CD4-positive, alpha-beta T cell treated with Interferon alpha-2 for 1 hour (primary cell): ENCODE results near the gene GCLC.
"Not testable (repeated sequence)": the region's sequence is repeated elsewhere in the genome, so short reads cannot be mapped to it uniquely, and the experiment has no call there.

Experiments used
- DNase-seq, 2 donors: peaks; one replicate each; pipeline ENCODE4 v3.0.0-alpha.2; 2020 to 2022

The GCLC gene

GRCh38 chr6:53544470-53545308 lies at the start of gene GCLC:
TSS of gene GCLC (minus strand) at chr6:53545101. CDS start at chr6:53544645, 456 bp downstream.
- DNase-seq = peak; percentile 90 to 92

GRCh38 chr6:53594596-53594995 lies 49.7 kb upstream of the GCLC start:
- no peak for DNase-seq

GRCh38 chr6:53593001-53593488 lies 48.1 kb upstream of the GCLC start:
- no peak for DNase-seq

- no peak for DNase-seq
Observed at GRCh38 chr6:53591873-53592272, 47.0 kb upstream of the GCLC start.

GRCh38 chr6:53588816-53589509 lies 44.1 kb upstream of the GCLC start:
- no peak for DNase-seq

- DNase-seq = no peak
Observed at GRCh38 chr6:53587291-53587690, 42.4 kb upstream of the GCLC start.

GRCh38 chr6:53585208-53585900 lies 40.5 kb upstream of the GCLC start:
- DNase-seq = no peak

GRCh38 chr6:53584726-53585125 lies 39.8 kb upstream of the GCLC start:
- no peak for DNase-seq

GRCh38 chr6:53583451-53583850 lies 38.5 kb upstream of the GCLC start:
- no peak for DNase-seq

- no peak for DNase-seq
Observed at GRCh38 chr6:53582963-53583362, 38.1 kb upstream of the GCLC start.

GRCh38 chr6:53581856-53582255 lies 37.0 kb upstream of the GCLC start:
- DNase-seq = no peak

GRCh38 chr6:53581173-53581773 lies 36.4 kb upstream of the GCLC start:
- no peak for DNase-seq

- DNase-seq = no peak
Observed at GRCh38 chr6:53579338-53579737, 34.4 kb upstream of the GCLC start.

- no peak for DNase-seq
Observed at GRCh38 chr6:53578371-53578770, 33.5 kb upstream of the GCLC start.

GRCh38 chr6:53573299-53573698 lies 28.4 kb upstream of the GCLC start:
- no peak for DNase-seq

- DNase-seq = not testable (repeated sequence)
Observed at GRCh38 chr6:53572379-53572778, 27.5 kb upstream of the GCLC start.

GRCh38 chr6:53568776-53569616 lies 24.1 kb upstream of the GCLC start:
- no peak for DNase-seq

- DNase-seq = no peak
Observed at GRCh38 chr6:53567701-53568100, 22.8 kb upstream of the GCLC start.

- DNase-seq = no peak
Observed at GRCh38 chr6:53566755-53567154, 21.9 kb upstream of the GCLC start.

- no peak for DNase-seq
Observed at GRCh38 chr6:53565886-53566285, 21.0 kb upstream of the GCLC start.

GRCh38 chr6:53564401-53565065 lies 19.6 kb upstream of the GCLC start:
- no peak for DNase-seq
